ENCODE data around the gene HECTD1. TPM values are rescaled to one million over a fixed set of nuclear protein-coding genes. Genes with fewer than 3 reads are reported as not detected.

The HECTD1 gene
- total RNA-seq, 1 experiment from 2014 or later = 101 TPM

DNA sequence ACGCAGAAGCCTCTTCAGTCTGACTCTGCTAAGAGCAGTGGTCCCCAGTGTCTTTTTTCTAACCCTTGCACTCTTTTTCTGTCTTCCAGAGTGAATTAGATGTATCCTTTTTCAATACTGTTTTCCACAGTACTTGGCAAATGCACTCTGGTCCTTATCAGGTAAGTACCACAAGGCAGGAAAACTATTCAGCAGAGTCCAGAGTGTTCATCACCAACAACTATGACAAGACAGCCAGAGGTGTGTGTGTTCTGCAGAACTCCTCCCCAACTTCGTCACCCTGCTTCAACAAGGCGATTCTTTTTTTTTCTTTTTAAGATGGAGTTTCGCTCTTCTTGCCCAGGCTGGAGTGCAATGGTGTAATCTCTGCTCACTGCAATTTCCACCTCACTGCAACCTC, 127.1 kb downstream of the HECTD1 start:
- Histone ChIP-seq H3K27ac (ENCODE audit: low read length) (no peak overlapping the region), H3K4me1 (ENCODE audit: control insufficient read depth, insufficient read depth, low read length) (no peaks in the 10 kb centered on the region), H3K9me3 (ENCODE audit: control insufficient read depth, insufficient read depth, low read depth, low read length) (no peaks in the 10 kb centered on the region), H3K27me3 (ENCODE audit: control insufficient read depth, insufficient read depth, low read length) (no peaks in the 10 kb centered on the region), H3K36me3 (ENCODE audit: control insufficient read depth, insufficient read depth, low read length) (no peaks in the 10 kb centered on the region), H3K4me3 (ENCODE audit: low read depth in 2 of 2, low read length in 2 of 2) (no peak overlapping the region)
- POLR2A ChIA-PET = no interaction called here
- DNase-seq (ENCODE audit: low read depth, low spot score) (no peak), ATAC-seq (no peak)
- intact Hi-C loops (cut with micrococcal nuclease; ENCODE audit: unreplicated experiment) (loop anchor here (5.0 kb wide), 1 partner anchor 98 kb away; no protein-coding TSS in a partner anchor), in situ Hi-C loops (cut with HindIII; ENCODE audit: low pct_unique_long_range_greater_than_20kb, low sequenced_read_pairs) (no loop called here)
- BruUV-seq (replicated peaks) = no TSS peak
- CTCF ChIA-PET = no interaction called here
- TF ChIP-seq SIN3A (IDR thresholded peaks at IDR 0.05; ENCODE audit: borderline replicate concordance, insufficient read depth, low read depth, low read length) (no peak), POLR2AphosphoS5 (IDR thresholded peaks at IDR 0.05; ENCODE audit: low read depth, low read length) (no peak), TCF7L2 (IDR thresholded peaks at IDR 0.05; ENCODE audit: low read depth, low read length) (no peak)
- TF ChIP-seq, protein P1, sequence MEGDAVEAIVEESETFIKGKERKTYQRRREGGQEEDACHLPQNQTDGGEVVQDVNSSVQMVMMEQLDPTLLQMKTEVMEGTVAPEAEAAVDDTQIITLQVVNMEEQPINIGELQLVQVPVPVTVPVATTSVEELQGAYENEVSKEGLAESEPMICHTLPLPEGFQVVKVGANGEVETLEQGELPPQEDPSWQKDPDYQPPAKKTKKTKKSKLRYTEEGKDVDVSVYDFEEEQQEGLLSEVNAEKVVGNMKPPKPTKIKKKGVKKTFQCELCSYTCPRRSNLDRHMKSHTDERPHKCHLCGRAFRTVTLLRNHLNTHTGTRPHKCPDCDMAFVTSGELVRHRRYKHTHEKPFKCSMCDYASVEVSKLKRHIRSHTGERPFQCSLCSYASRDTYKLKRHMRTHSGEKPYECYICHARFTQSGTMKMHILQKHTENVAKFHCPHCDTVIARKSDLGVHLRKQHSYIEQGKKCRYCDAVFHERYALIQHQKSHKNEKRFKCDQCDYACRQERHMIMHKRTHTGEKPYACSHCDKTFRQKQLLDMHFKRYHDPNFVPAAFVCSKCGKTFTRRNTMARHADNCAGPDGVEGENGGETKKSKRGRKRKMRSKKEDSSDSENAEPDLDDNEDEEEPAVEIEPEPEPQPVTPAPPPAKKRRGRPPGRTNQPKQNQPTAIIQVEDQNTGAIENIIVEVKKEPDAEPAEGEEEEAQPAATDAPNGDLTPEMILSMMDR (IDR thresholded peaks at IDR 0.05) = no peak
- TF ChIP-seq, protein P2, sequence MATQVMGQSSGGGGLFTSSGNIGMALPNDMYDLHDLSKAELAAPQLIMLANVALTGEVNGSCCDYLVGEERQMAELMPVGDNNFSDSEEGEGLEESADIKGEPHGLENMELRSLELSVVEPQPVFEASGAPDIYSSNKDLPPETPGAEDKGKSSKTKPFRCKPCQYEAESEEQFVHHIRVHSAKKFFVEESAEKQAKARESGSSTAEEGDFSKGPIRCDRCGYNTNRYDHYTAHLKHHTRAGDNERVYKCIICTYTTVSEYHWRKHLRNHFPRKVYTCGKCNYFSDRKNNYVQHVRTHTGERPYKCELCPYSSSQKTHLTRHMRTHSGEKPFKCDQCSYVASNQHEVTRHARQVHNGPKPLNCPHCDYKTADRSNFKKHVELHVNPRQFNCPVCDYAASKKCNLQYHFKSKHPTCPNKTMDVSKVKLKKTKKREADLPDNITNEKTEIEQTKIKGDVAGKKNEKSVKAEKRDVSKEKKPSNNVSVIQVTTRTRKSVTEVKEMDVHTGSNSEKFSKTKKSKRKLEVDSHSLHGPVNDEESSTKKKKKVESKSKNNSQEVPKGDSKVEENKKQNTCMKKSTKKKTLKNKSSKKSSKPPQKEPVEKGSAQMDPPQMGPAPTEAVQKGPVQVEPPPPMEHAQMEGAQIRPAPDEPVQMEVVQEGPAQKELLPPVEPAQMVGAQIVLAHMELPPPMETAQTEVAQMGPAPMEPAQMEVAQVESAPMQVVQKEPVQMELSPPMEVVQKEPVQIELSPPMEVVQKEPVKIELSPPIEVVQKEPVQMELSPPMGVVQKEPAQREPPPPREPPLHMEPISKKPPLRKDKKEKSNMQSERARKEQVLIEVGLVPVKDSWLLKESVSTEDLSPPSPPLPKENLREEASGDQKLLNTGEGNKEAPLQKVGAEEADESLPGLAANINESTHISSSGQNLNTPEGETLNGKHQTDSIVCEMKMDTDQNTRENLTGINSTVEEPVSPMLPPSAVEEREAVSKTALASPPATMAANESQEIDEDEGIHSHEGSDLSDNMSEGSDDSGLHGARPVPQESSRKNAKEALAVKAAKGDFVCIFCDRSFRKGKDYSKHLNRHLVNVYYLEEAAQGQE (IDR thresholded peaks at IDR 0.05; ENCODE audit: insufficient read depth in 1 of 2, low read depth in 2 of 2, low read length in 1 of 2) = no peak

DNA sequence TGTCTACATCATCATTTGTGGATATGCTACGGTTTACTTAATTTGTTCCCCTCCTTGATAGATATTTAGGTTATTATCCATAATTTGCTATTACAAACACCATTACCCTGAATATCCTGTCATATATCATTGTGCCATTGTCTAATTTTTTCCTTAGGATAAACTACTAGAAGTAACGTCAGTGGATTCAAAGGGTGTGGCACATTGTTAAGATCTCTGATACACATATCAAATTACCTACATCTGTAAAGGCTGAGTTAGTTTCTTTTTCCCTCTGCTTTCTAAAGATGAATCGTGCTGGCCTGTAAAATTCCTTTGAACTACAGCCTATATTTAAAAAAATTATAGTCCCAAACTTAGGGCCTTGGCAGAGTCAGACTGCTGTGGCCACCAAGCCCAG, 127.5 kb downstream of the HECTD1 start:
- ATAC-seq = no peak
- ChIA-PET POLR2A (no interaction called here), CTCF (no interaction called here)
- TF ChIP-seq TCF7L2 (IDR thresholded peaks at IDR 0.05; ENCODE audit: low read depth, low read length) = no peak
- no peak for TF ChIP-seq POLR2AphosphoS5 (IDR thresholded peaks at IDR 0.05; ENCODE audit: low read depth, low read length)
- TF ChIP-seq, protein P1 (IDR thresholded peaks at IDR 0.05) = no peak
- TF ChIP-seq, protein P2 (IDR thresholded peaks at IDR 0.05; ENCODE audit: insufficient read depth in 1 of 2, low read depth in 2 of 2, low read length in 1 of 2) = no peak
- TF ChIP-seq SIN3A (IDR thresholded peaks at IDR 0.05; ENCODE audit: borderline replicate concordance, insufficient read depth, low read depth, low read length) = no peak
- Histone ChIP-seq H3K27ac (ENCODE audit: low read length) (no peak overlapping the region), H3K27me3 (ENCODE audit: control insufficient read depth, insufficient read depth, low read length) (no peaks in the 10 kb centered on the region), H3K36me3 (ENCODE audit: control insufficient read depth, insufficient read depth, low read length) (no peaks in the 10 kb centered on the region), H3K4me1 (ENCODE audit: control insufficient read depth, insufficient read depth, low read length) (no peaks in the 10 kb centered on the region), H3K4me3 (ENCODE audit: low read depth in 2 of 2, low read length in 2 of 2) (no peak overlapping the region), H3K9me3 (ENCODE audit: control insufficient read depth, insufficient read depth, low read depth, low read length) (no peaks in the 10 kb centered on the region)
- DNase-seq (ENCODE audit: low read depth, low spot score) = no peak
- intact Hi-C loops (cut with micrococcal nuclease; ENCODE audit: unreplicated experiment) (loop anchor here (5.0 kb wide), 1 partner anchor 98 kb away; no protein-coding TSS in a partner anchor), in situ Hi-C loops (cut with HindIII; ENCODE audit: low pct_unique_long_range_greater_than_20kb, low sequenced_read_pairs) (no loop called here)
- BruUV-seq (replicated peaks) = no TSS peak

All from Panc1 (cell line).